GM19043 (cell line): Measurements from ENCODE around the gene AGAP1.

Source experiments
- ATAC-seq: cut with Tn5 transposase; IDR thresholded peaks from one replicate; pipeline ENCODE4 v1.9.1; 2021; ENCODE audit warnings: low read depth; ENCODE audit not compliant: unreplicated experiment

Gene AGAP1

DNA sequence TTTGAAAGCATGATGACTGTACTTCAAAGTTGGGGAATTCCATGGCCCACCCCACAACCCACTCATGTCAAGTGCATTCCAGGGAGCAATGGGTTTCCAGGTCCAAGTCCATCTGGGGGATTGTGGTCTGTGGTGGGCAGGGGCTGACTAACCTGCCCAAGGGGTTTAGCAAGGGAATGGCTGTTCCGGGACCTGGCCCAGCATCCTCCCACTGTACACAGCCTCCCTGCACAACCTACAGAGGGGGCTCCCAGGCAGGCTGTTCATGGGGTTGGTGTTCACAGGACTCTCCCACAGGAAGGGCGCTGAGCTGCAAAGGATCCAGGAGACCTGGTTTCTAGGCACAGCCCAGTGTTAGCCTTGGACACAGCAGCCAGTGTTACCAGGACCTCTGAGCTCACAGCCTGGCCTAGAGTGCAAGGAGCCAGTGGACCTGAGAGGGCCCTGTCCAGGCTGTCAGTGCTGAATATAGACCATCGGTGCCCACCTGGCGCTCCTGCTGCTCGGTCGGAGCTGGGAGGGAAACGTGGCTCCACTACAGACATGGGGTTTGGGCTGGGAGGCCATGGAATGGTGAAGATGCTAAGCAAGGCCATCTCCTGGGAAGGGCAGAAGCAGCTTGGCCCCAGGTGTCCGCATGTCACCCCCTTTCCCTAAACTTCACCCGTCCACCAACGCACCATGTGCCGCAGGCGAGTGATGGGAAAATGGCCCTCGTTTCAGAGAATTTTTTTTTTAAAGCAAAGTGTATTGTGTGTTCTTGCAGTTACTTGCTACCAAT, 357.1 kb downstream of the AGAP1 start:
- no peak for ATAC-seq

DNA sequence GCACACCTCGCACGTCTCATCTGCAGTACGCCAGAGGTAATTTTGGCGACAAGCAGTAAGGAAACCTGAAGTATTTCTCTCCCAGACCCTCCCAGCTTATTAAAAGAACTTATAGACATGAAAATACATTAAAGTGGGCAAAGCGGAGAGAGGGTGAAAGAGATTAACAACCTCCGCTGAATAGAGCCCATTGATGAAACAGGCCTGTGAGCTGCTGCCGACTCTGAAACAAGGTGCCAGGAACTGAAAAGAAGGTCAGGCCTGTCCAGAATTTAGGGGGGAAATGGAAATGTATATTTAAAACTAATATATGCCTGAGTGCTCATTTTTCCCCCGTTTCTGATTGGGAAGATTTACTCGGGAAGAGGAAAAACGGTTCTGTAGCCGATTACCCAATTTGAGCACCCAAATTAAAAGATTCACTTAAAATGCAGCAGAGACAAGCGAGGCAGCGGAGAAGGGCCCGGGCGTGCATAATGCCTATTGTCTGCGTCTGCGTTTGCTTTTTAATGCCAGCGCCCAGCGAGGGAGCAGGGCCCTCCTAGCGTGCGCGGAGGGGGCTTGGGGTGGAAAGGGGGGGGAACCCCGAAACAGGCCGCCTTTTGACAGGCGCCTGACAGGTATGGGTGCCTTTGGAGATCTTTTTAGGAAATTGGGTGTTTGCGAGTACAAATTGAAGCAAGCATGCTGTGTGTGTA, 358.1 kb downstream of the AGAP1 start:
- no peak for ATAC-seq

DNA sequence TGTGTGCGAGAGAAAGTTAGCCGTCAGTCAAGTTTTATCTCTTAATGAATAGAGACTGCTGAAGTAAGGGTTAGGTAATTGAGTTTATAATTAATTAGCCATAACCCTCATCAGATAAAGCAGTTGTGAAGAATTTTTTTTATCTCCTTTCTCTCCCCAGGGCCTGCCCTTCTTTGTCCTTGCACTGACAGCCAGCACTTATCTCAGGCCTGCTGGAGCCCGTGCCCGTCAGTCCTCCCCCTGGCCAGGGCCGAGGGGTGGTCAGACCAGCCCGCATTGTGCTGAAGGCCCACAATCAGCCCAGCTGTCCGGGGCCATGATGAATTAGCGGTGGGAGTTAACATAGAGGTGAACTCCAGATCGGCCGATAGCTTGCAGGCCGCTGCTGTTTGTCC, 358.7 kb downstream of the AGAP1 start:
- no peak for ATAC-seq

DNA sequence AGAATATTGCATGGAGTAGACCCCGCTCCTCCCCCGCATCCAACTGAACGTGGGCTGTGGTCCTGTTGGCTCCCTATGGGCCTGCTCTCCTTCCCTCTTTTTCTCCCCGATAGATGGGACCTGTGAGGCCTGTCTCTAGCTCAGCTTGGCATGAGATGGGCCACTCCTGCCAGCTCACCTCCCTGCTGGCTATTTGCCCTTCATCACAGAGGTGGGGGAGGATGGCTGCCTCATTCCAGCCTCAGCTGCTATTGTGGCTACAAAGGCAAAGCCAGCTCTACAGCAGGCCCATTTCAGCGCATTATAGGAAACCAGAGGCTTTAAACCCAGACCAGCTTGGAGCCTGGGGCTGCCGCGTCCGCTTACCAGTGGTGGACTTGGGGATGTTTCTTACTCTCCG, 360.4 kb downstream of the AGAP1 start:
- ATAC-seq = no peak

DNA sequence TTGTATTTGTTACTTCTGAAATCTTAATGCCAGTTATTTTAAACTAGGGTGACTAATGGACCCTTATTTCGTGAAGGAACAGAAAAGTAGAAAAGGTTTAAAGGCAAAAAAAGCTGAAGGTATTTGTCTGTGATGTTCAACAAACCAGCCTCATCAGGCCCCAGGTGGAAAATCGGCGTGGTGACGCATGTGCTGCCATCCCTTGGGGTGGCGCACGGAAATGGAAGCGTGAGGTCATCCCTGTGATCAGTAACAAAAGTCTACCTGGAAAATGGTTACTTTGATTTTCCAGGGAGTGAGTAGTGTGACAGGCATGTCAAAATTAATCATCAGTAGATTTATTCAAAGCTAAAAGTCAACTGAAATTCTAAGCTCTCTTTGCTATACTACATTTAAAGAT, 361.2 kb downstream of the AGAP1 start:
- ATAC-seq = no peak

DNA sequence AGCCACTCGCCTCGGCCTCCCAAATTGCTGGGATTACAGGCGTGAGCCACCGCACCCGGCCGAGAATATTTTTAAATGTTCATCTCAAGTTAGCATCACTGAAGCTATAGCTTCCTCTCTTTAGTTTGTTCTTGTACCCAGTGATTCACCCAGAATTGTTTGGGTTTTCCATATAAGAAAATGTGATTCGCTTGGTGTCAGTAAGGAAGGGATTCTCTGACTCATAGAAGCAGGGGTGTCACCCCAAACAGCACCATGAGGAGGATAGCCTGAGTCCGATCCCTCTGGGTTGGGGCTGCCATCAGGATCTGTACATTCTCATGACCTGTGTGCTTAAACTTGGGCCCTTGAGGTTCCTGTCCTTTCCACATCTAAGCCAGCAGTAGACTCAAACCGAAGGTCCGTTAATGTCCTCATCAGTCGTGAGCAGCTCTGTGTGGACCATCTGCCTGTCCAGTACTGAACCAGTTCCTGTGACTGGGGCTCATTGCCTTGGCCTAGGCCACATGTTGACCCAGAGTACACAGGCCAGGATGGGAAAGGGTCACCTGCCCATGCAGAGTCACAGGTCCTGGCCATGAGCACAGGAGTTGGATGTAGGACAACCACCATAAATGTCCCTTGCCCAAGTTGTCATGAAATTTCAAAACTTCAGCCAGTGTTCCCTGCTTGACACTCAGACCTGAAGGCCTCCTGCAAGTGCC, 362.5 kb downstream of the AGAP1 start:
- no peak for ATAC-seq

DNA sequence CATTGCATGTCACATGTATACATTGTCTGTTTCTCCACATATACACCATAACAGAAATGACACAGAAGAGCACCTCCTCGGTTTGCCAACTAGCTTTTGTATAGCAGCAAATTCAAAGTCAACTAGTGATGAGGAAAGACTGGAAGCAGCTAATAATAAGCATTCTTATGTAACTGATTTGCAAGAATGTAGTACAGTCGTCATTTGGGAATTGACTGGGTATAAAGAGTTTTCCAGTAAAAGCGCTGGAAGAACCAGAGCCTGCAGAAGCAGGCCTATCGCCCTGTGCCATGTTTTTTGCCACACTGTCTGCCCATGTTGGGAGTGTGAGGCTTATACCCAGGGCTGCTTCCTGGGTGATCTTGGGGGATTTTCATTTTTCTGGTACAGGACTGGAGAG, 363.8 kb downstream of the AGAP1 start:
- ATAC-seq = no peak

DNA sequence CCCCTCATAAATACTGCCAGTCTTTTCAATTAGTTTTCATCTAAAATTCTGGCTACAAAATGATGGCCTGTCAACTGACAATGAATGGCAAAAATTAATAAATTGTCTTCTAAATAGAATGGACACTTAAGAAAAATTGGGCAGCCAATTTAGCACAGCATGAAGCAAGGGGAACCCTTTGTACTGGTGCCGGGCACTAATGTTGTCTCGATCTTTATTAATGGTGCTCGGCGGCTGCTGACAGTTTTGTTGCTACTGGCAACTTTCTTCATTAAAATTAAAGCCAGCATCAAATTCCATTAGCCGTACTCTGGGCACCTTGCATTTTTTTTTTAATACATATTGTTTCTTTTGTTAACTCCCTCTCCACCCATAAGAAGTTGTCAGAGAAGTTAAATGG, 365.0 kb downstream of the AGAP1 start:
- no peak for ATAC-seq

DNA sequence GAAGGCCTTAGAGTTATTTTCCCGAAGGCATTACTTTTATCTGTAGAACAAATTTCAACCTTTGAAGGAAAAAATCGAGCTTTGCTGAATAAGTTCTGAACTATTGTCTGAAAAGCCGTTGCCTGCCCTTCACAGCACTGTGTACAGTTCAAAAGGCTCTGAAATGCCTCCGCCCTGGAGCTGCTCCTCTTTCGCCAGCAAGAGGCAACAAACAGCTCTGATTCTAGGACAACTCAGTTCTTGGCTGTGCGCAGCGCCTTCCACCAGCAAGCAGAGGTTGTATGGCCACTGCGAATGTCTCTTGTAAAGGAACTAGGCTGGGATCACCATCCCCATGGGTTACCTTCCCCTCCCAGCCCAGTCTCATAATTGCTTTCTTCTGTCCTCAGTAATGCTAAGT, 365.8 kb downstream of the AGAP1 start:
- ATAC-seq = no peak

DNA sequence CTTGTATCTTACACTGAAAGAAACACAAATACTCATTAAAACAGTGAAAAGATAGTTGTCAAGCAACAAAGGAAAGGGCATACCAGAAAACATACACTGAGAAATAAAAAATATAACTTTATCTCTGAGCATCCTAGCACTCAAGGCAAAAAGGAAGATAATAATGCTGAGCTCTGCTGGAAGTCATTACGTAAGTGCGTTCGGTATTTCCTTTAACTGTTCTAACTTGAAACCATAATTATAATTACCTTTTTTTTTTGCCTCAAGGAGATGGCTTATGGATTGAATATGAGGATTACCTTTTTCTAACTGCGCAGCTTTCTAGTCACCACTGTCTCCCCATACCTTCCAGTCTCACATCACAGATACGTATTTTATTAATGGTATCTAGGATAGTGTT, 366.3 kb downstream of the AGAP1 start:
- ATAC-seq = no peak

DNA sequence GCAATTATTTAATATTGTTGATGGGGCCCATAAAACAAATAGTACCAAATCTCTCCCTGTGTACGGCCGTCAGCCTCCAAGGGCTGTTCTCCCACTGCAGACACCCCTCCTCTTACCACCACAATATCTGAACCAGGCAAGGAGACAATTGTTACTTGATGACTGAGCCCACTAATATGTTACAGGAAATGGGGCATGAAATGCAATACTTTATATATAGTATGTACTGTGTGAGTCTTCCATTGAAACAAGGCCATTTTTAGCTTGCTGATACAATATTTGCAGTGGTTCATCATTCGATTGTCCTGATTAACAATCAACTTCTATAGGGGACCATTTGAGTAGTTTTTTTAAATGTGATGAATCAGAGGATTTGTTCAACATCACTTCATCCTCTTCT, 367.0 kb downstream of the AGAP1 start:
- ATAC-seq = no peak

DNA sequence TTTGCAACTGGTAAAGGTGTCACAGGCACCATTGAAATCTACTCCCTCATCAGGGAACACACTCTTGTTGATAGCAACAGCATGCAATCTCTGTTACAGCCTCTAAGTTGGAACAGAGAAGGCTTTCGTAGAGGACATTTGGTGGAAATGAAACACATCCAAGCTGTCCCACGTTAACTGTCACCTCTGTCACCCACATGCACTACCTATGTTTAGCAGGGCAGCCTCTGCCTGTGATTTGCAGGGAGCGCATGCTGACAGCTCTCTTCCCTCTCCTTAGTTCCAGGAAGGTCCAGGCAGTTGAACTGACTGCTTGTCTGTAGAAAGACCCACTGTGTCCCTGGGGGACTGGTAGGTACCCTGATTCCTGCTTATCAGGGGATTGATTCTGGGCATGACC, 367.5 kb downstream of the AGAP1 start:
- no peak for ATAC-seq

DNA sequence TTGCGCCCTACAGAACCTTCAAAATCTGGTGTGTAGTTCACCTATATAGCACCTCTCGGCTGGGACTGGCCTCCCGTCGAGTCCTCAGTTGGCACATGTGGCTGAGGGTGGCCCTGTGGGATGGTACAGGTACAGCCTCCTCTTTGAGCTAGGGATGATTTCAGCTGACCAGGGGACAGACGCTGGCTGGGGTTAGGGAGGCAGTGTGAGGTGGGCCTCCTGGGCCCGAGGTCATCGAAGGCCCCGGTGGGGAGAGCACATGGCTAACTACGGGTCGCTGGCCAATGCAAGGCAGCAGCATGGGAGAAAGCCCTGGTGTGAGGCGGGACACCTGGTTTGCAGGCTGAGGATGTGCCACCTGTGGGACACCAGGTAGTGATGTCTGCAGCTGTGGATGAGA, 369.6 kb downstream of the AGAP1 start:
- no peak for ATAC-seq

DNA sequence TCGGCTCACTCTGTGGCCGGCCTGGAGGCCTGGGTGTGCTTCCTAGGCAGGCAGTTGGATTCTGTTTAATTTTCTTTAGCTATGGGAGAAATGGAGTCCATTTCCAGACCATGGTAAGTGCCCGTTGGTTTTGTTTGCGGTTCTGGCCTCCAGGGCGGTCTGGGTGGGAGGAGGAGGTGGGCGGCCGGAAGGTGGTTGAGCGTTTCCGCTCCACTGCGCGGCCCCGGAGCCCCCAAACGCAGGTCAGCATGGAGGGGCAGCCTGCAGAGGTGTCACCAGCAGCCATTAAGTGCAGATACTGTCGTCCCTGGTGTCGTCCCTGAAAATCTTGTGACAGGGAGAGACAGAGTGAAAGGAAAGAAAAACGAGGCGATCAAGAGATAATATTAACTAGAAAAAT, 370.5 kb downstream of the AGAP1 start:
- ATAC-seq = no peak

DNA sequence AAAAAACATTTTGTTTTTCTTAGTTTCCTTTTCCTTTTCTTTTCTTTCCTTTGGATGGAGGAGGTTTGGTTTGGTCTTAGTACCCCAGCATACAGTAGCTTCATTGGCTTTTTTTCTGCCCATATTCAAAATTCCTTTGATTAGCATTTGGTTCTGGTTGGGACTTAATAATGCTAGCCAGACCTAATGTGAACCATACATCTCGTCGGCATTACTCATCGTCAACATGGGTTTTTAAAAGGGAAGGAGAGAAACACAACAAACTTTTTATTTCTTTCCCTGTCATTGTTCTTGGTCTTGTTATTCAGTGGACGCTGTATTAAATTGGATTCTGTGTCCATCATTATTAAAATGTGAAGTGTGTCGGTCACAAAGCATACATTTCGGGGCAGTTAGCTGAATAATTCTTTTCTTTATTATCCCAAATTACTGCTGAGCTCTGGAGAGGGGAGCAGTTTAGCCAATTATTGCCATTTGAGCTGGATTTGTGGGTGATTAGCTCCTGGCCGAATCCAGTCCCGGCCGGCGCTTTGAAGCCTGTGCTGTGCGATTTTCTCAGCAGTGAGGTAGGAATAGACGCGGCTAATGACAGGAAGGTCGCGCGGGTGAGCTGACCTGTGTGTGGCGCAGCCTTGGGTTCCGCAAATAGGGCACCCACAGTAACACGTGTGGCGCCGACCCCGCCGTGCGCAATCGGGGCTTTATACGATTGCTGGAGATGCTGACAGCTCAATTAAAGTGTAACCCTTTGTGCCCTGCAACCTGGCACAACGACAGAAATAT, 371.1 kb downstream of the AGAP1 start:
- no peak for ATAC-seq

DNA sequence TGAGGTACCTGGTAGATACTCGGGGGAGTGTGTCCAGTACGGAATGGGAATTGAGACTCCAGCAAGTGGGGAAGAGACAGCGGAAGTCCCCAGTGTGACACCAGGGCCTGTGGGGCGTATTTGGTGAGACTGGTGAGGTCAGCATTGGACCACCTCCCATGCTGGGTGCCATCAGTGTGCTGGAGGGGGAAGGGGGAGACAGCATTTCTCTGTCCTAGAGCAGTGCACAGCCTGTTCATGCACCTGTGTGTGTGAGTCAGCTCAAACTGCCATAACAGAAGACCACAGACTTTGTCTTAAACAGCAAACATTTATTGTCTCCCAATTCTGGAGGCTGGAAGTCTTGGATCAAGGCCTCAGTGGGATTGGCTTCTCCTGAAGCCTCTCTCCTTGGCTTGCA, 372.5 kb downstream of the AGAP1 start:
- no peak for ATAC-seq

DNA sequence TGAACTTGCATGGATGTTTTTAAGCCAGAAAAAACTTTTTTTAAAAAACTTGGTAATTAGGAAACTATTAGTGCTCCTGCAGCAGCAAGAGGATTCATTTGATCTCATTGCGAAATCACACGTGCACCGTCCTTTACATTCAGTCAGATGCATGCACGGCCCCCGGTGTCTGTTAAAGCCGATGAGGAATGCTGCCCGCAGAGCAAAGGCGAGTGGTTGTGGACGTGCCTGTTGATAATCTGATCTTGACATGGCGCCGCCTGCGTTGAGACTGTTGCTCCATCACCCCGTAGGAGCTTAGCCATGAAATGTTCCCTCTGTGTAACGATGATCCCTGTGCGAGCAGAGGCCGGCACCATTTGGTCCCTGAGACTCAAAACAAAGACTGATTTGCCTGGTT, 374.4 kb downstream of the AGAP1 start:
- ATAC-seq = no peak

DNA sequence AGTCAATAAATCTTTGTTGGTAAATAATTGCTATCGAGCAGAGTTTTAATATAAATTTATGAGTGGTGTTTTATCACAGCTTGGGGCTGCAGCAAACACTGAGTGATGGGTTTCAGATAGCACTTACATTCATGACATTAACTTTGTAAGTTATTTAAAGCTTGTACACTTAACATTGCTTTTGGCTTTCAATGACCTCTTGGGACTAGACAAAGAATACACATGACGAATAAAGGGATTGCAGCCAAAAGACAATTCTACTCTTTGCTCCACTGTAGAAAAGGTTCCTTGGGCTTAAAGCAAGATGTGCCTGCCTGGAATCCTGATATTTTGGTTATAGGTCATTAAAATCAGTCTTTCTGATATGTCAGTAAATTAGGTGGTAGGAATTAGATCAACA, 374.8 kb downstream of the AGAP1 start:
- no peak for ATAC-seq

DNA sequence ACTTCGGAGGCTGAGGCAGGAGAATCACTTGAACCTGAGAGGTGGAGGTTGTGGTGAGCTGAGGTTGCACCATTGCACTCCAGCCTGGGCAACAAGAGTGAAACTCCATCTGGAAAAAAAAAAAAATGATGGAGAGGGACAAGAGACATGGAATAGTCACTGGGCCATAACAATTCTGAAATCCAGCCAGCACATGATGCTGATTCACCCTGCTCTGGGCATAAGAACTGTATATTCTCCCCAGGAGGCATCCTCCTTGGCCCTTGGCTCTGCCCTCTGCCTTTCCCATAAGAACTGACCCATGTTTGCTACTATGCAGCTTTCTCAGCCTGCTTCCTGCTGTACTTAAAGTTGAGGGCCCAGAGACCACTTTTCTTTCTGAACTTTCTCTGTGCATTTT, 376.7 kb downstream of the AGAP1 start:
- ATAC-seq = no peak

DNA sequence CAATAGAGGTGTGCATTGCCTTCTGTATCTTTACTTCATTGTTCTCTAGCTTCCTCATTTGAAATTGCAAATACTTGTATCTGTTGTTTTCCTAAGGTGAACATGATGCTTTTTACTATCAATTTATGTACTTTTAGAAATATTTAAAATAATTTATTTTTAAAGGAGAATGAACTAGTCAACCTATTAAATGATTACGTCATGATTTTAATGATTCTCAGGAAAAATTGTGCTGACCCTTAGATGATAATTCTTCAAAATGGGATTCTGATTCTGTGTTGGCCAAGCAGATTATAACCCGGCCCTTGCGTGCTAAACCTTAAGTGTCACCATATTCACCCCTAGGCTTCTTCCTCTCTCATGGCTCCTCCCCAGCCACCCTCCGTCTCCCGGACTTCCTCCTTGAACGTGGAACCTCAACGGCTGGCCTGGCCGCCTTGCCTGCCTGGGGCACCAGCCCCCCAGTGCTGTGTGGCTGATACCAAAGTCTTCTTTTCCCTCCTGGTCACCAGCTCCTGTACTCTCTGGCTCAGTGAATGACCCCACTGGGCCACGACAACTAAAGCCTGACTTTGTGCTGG, 382.3 kb downstream of the AGAP1 start:
- ATAC-seq = no peak
